ENCODE data around the gene RAB14.

Gene RAB14

DNA sequence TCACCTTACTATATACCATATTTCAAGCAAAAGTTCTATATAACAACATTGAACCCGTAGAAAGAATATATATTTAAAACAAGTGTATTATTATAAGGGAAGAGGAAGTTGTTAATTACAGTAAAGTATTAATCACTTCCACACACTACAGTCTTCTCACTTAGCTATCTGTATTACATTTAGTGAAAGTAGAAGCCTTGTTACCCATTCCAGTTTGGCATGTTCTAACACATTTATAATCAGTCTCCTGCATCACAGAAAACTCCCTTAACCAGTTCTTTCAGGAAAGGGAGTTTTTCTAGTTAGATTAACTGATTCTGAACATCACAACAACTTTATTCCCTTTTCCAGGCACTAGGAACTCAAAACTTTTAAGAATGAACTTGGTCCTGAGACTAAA is 6.9 kb downstream of the RAB14 start:
- Histone ChIP-seq H3K4me3 (ENCODE audit: low read depth, low read length) (no peak overlapping the region), H3K36me3 (ENCODE audit: control insufficient read depth in 2 of 2, insufficient read depth in 1 of 2, low read length in 2 of 2) (no peaks in the 10 kb centered on the region), H3K27ac (ENCODE audit: extremely low read depth, low read depth, low read length) (no peak overlapping the region), H3K4me1 (ENCODE audit: control insufficient read depth, insufficient read depth, low read length) (peaks cover 9% of the 10 kb centered on the region; the same call in 1 of the 2 replicates), H3K9me3 (ENCODE audit: control insufficient read depth, insufficient read depth, low read depth, low read length) (no peaks in the 10 kb centered on the region)
- TF ChIP-seq, protein P1, sequence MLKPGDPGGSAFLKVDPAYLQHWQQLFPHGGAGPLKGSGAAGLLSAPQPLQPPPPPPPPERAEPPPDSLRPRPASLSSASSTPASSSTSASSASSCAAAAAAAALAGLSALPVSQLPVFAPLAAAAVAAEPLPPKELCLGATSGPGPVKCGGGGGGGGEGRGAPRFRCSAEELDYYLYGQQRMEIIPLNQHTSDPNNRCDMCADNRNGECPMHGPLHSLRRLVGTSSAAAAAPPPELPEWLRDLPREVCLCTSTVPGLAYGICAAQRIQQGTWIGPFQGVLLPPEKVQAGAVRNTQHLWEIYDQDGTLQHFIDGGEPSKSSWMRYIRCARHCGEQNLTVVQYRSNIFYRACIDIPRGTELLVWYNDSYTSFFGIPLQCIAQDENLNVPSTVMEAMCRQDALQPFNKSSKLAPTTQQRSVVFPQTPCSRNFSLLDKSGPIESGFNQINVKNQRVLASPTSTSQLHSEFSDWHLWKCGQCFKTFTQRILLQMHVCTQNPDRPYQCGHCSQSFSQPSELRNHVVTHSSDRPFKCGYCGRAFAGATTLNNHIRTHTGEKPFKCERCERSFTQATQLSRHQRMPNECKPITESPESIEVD (tag by site-specific recombination; IDR thresholded peaks at IDR 0.05): peak; percentile 92
- TF ChIP-seq ZNF585B (tag by site-specific recombination; IDR thresholded peaks at IDR 0.05): no peak
- POLR2A ChIA-PET: no interaction called here
- CTCF ChIA-PET: interaction anchor here (0.6 to 0.7 kb wide), 2 partner anchors 12 to 23 kb away, joined by 3 read pairs; no protein-coding TSS in a partner anchor

DNA sequence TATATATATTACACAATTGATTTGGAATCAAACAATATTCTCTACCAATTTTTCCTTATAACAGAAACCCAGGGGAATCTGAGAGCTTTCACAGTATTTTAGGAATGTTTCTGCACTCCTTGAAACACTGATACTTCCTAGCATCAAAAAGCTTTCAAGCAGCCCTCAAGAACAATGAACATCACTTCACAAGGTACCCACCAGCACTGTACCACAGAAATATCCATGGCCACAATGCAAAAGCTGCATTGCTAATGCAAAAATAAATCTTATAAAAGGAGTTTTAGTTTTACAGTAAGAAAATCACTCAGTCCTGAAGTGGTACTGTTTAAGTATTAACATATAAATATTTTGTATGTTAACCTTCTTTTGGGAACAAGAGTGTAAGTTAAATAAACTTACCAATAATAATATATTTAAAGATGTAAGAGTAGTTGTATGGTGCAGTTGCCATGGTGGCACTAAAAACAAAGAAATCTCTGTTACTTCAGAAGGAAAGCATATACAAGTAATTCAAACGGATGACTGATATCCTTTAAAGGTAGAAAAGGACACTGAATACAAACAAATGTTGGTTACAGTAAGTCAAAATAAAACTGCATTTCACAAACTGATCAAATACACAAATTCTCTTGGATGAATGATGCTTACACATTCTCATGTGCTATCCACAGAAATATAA is 8.6 kb downstream of the RAB14 start:
- CTCF ChIA-PET: no interaction called here
- Histone ChIP-seq H3K4me3 (ENCODE audit: low read depth, low read length) (no peak overlapping the region), H3K9me3 (ENCODE audit: control insufficient read depth, insufficient read depth, low read depth, low read length) (no peaks in the 10 kb centered on the region), H3K4me1 (ENCODE audit: control insufficient read depth, insufficient read depth, low read length) (peaks cover 5% of the 10 kb centered on the region; the same call in 1 of the 2 replicates), H3K27ac (ENCODE audit: extremely low read depth, low read depth, low read length) (no peak overlapping the region), H3K36me3 (ENCODE audit: control insufficient read depth in 2 of 2, insufficient read depth in 1 of 2, low read length in 2 of 2) (no peaks in the 10 kb centered on the region)
- TF ChIP-seq ZNF341 (tag by site-specific recombination; IDR thresholded peaks at IDR 0.05; ENCODE audit: low read depth) (no peak), ZNF23 (tag by site-specific recombination; IDR thresholded peaks at IDR 0.05; ENCODE audit: borderline replicate concordance) (no peak), ZNF530 (tag by site-specific recombination; IDR thresholded peaks at IDR 0.05; ENCODE audit: low read depth) (no peak), ZNF596 (tag by site-specific recombination; IDR thresholded peaks at IDR 0.05) (no peak), KLF16 (tag by site-specific recombination; IDR thresholded peaks at IDR 0.05) (no peak), ZNF174 (tag by site-specific recombination; IDR thresholded peaks at IDR 0.05) (no peak), ZNF654 (tag by site-specific recombination; IDR thresholded peaks at IDR 0.05; ENCODE audit: low read depth) (no peak), ZNF624 (tag by site-specific recombination; IDR thresholded peaks at IDR 0.05) (no peak), EGR2 (tag by site-specific recombination; IDR thresholded peaks at IDR 0.05; ENCODE audit: low read depth) (no peak)
- POLR2A ChIA-PET: interaction anchor here (0.6 kb wide), 1 partner anchor 38 kb away, joined by 3 read pairs; no protein-coding TSS in a partner anchor

DNA sequence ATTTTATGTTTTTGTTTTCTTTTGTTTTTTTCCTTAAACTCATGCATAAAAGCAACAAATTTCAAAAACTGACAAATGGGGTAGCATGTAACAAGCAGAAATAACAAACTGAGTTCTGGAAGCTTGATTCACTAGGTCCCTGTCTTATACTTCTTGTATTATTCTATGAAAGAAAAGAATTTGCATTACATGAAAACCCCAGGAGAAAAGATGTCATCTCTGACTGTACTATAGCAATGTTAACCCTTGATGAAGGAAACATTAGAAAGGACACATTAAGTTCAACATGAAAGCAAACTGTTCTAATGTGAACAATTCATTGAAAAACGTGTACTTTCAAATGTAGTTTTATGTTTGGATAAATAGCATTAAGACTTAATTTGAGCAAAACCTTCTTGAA is 9.2 kb downstream of the RAB14 start:
- Histone ChIP-seq H3K4me1 (ENCODE audit: control insufficient read depth, insufficient read depth, low read length) (peaks cover 5% of the 10 kb centered on the region; the same call in 1 of the 2 replicates), H3K4me3 (ENCODE audit: low read depth, low read length) (no peak overlapping the region), H3K9me3 (ENCODE audit: control insufficient read depth, insufficient read depth, low read depth, low read length) (no peaks in the 10 kb centered on the region), H3K36me3 (ENCODE audit: control insufficient read depth in 2 of 2, insufficient read depth in 1 of 2, low read length in 2 of 2) (no peaks in the 10 kb centered on the region), H3K27ac (ENCODE audit: extremely low read depth, low read depth, low read length) (no peak overlapping the region)
- TF ChIP-seq ZNF354C (tag by site-specific recombination; IDR thresholded peaks at IDR 0.05; ENCODE audit: borderline replicate concordance, low read depth): no peak
- TF ChIP-seq YY2 (tag by site-specific recombination; IDR thresholded peaks at IDR 0.05): no peak
- no peak for TF ChIP-seq ZNF600 (tag by site-specific recombination; IDR thresholded peaks at IDR 0.05)
- no peak for TF ChIP-seq WT1 (tag by site-specific recombination; IDR thresholded peaks at IDR 0.05)
- TF ChIP-seq, protein P2, sequence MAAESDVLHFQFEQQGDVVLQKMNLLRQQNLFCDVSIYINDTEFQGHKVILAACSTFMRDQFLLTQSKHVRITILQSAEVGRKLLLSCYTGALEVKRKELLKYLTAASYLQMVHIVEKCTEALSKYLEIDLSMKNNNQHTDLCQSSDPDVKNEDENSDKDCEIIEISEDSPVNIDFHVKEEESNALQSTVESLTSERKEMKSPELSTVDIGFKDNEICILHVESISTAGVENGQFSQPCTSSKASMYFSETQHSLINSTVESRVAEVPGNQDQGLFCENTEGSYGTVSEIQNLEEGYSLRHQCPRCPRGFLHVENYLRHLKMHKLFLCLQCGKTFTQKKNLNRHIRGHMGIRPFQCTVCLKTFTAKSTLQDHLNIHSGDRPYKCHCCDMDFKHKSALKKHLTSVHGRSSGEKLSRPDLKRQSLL (tag by site-specific recombination; IDR thresholded peaks at IDR 0.05): no peak
- TF ChIP-seq ZNF514 (tag by site-specific recombination; IDR thresholded peaks at IDR 0.05): no peak
- TF ChIP-seq ZNF658 (tag by site-specific recombination; IDR thresholded peaks at IDR 0.05): no peak
- TF ChIP-seq HOXC10 (CRISPR knock-in tag; IDR thresholded peaks at IDR 0.05): no peak
- TF ChIP-seq, protein P3, sequence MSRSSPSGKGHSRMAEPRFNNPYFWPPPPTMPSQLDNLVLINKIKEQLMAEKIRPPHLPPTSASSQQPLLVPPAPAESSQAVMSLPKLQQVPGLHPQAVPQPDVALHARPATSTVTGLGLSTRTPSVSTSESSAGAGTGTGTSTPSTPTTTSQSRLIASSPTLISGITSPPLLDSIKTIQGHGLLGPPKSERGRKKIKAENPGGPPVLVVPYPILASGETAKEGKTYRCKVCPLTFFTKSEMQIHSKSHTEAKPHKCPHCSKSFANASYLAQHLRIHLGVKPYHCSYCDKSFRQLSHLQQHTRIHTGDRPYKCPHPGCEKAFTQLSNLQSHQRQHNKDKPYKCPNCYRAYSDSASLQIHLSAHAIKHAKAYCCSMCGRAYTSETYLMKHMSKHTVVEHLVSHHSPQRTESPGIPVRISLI (tag by site-specific recombination; IDR thresholded peaks at IDR 0.05): no peak
- no peak for TF ChIP-seq ZNF112 (tag by site-specific recombination; IDR thresholded peaks at IDR 0.05)
- no peak for TF ChIP-seq ZSCAN16 (tag by site-specific recombination; IDR thresholded peaks at IDR 0.05)
- TF ChIP-seq, protein P4, sequence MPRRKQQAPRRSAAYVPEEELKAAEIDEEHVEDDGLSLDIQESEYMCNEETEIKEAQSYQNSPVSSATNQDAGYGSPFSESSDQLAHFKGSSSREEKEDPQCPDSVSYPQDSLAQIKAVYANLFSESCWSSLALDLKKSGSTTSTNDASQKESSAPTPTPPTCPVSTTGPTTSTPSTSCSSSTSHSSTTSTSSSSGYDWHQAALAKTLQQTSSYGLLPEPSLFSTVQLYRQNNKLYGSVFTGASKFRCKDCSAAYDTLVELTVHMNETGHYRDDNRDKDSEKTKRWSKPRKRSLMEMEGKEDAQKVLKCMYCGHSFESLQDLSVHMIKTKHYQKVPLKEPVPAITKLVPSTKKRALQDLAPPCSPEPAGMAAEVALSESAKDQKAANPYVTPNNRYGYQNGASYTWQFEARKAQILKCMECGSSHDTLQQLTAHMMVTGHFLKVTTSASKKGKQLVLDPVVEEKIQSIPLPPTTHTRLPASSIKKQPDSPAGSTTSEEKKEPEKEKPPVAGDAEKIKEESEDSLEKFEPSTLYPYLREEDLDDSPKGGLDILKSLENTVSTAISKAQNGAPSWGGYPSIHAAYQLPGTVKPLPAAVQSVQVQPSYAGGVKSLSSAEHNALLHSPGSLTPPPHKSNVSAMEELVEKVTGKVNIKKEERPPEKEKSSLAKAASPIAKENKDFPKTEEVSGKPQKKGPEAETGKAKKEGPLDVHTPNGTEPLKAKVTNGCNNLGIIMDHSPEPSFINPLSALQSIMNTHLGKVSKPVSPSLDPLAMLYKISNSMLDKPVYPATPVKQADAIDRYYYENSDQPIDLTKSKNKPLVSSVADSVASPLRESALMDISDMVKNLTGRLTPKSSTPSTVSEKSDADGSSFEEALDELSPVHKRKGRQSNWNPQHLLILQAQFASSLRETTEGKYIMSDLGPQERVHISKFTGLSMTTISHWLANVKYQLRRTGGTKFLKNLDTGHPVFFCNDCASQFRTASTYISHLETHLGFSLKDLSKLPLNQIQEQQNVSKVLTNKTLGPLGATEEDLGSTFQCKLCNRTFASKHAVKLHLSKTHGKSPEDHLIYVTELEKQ (tag by site-specific recombination; IDR thresholded peaks at IDR 0.05; ENCODE audit: borderline replicate concordance): no peak
- POLR2A ChIA-PET: no interaction called here
- CTCF ChIA-PET: no interaction called here

All from HEK293 (cell line).